ENCODE measurements around the gene NKAIN1. TPM values are rescaled to one million over a fixed set of nuclear protein-coding genes. Genes with fewer than 3 reads are reported as not detected.

Gene NKAIN1
- total RNA-seq, 4 donors from 2014 or later = not detected

- no peak for TF ChIP-seq POLR2A (IDR thresholded peaks at IDR 0.05)
- TF ChIP-seq CTCF (IDR thresholded peaks at IDR 0.05) = no peak
- Histone ChIP-seq H3K4me1 (no peaks in the 10 kb centered on the region), H3K4me3 (replicated peaks in 1 of 3) (no peak overlapping the region), H3K27me3 (no peaks in the 10 kb centered on the region), H3K27ac (no peak overlapping the region), H3K36me3 (no peaks in the 10 kb centered on the region), H3K9me3 (no peaks in the 10 kb centered on the region)
- 83 to 87% methylated on average over 9 of the region's 9 CpGs for WGBS, 2 donors
- DNase-seq = no peak
- intact Hi-C loops (cut with DNase I) = no loop called here
Measured at GRCh38 chr1:31208361-31208945, 31.2 kb downstream of the NKAIN1 start.

- WGBS, 2 donors = 76 to 96% methylated on average over 4 to 5 of the region's 5 CpGs
- Histone ChIP-seq H3K4me1 (no peaks in the 10 kb centered on the region), H3K27me3 (no peaks in the 10 kb centered on the region), H3K27ac (no peak overlapping the region), H3K9me3 (no peaks in the 10 kb centered on the region), H3K36me3 (no peaks in the 10 kb centered on the region), H3K4me3 (replicated peaks in 1 of 3) (no peak overlapping the region)
- no peak for TF ChIP-seq POLR2A (IDR thresholded peaks at IDR 0.05)
- no peak for TF ChIP-seq CTCF (IDR thresholded peaks at IDR 0.05)
- no peak for DNase-seq
- intact Hi-C loops (cut with DNase I) = no loop called here
Measured at GRCh38 chr1:31207569-31207968, 32.1 kb downstream of the NKAIN1 start.

GRCh38 chr1:31207046-31207445 lies 32.6 kb downstream of the NKAIN1 start:
- H3K27me3 ChIP-seq = no peaks in the 10 kb centered on the region
- H3K4me3 ChIP-seq (replicated peaks in 1 of 3) = no peak overlapping the region
- 93 to 98% methylated on average over 3 of the region's 3 CpGs for WGBS, 2 donors
- H3K27ac ChIP-seq = no peak overlapping the region
- TF ChIP-seq POLR2A (IDR thresholded peaks at IDR 0.05) (no peak), CTCF (IDR thresholded peaks at IDR 0.05) (no peak)
- no peaks in the 10 kb centered on the region for H3K36me3 ChIP-seq
- no peak for DNase-seq
- H3K4me1 ChIP-seq = no peaks in the 10 kb centered on the region
- H3K9me3 ChIP-seq = no peaks in the 10 kb centered on the region
- intact Hi-C loops (cut with DNase I) = no loop called here

- no peaks in the 10 kb centered on the region for H3K27me3 ChIP-seq
- no peak for DNase-seq
- H3K36me3 ChIP-seq = no peaks in the 10 kb centered on the region
- intact Hi-C loops (cut with DNase I) = no loop called here
- H3K4me1 ChIP-seq = no peaks in the 10 kb centered on the region
- 72 to 84% methylated on average over 10 of the region's 10 CpGs for WGBS, 2 donors
- no peak overlapping the region for H3K27ac ChIP-seq
- H3K9me3 ChIP-seq = no peaks in the 10 kb centered on the region
- H3K4me3 ChIP-seq (replicated peaks in 1 of 3) = no peak overlapping the region
- no peak for TF ChIP-seq POLR2A (IDR thresholded peaks at IDR 0.05)
Measured at GRCh38 chr1:31203215-31203614, 36.5 kb downstream of the NKAIN1 start.

GRCh38 chr1:31201931-31202360 lies 37.7 kb downstream of the NKAIN1 start:
- WGBS, 2 donors = 20 to 83% methylated on average over 1 to 5 of the region's 5 CpGs
- no peak overlapping the region for H3K4me3 ChIP-seq (replicated peaks in 1 of 3)
- no peaks in the 10 kb centered on the region for H3K4me1 ChIP-seq
- no peaks in the 10 kb centered on the region for H3K9me3 ChIP-seq
- intact Hi-C loops (cut with DNase I) = no loop called here
- TF ChIP-seq CTCF (IDR thresholded peaks at IDR 0.05) = no peak
- DNase-seq = no peak
- H3K27ac ChIP-seq = no peak overlapping the region
- H3K36me3 ChIP-seq = no peaks in the 10 kb centered on the region
- no peaks in the 10 kb centered on the region for H3K27me3 ChIP-seq

- H3K9me3 ChIP-seq = no peaks in the 10 kb centered on the region
- no peak for TF ChIP-seq CTCF (IDR thresholded peaks at IDR 0.05)
- no peak for TF ChIP-seq POLR2A (IDR thresholded peaks at IDR 0.05)
- H3K27ac ChIP-seq = no peak overlapping the region
- 64 to 75% methylated on average over 22 of the region's 22 CpGs for WGBS, 2 donors
- no peaks in the 10 kb centered on the region for H3K4me1 ChIP-seq
- H3K4me3 ChIP-seq (replicated peaks in 1 of 3) = no peak overlapping the region
- H3K36me3 ChIP-seq = no peaks in the 10 kb centered on the region
- H3K27me3 ChIP-seq = no peaks in the 10 kb centered on the region
- no peak for DNase-seq
- intact Hi-C loops (cut with DNase I) = no loop called here
Measured at GRCh38 chr1:31199949-31200348, 39.7 kb downstream of the NKAIN1 start.
